Measurements from ENCODE around the gene CKM.

The CKM gene

DNA sequence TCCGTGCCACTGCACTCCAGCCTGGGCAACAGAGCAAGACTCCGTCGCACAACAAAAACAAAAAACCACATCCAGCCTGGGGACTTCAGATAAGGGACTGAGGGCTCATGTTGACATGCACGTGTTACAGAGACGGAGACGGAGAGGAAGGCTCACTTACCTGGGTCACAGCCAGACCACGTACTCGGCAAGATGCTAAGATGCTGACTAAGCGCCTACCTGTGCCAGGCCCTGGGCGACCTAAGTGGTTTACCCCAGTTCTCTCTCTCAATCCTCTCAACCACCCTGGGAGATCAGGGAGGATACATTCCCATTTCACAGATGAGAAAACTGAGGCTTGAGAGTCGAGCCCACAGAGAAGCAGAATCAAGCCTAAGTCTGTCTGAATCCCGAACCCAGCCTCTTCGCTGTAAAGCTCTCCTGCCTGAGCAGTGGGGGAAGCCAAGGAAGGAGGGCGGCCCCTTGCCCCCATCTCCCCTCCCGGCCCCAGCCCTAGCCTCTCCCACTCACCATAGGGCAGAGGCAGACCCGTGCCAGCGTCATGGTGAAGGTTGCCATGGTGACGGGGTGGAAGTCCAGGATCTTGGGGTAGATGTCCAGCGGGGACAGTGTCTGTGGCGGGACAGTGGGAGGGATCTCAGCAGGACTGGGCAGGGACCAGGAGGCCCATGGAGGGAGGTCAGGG is 34.2 kb upstream of the CKM start:
- Histone ChIP-seq H3K4me3 (ENCODE audit: low read depth in 1 of 2, low read length in 2 of 2) (no peak overlapping the region), H3K36me3 (ENCODE audit: control insufficient read depth in 1 of 2, insufficient read depth in 2 of 2, low read length in 2 of 2) (peaks cover 17 to 58% of the 10 kb centered on the region in 2 donors), H3K27me3 (ENCODE audit: low read depth, low read length) (no peaks in the 10 kb centered on the region), H3K27ac (ENCODE audit: low read length) (no peak overlapping the region), H3K4me1 (ENCODE audit: control insufficient read depth in 1 of 2, insufficient read depth in 2 of 2, low read length in 2 of 2) (no peaks in the 10 kb centered on the region), H3K9me3 (ENCODE audit: control insufficient read depth in 1 of 2, low read length in 2 of 2) (no peaks in the 10 kb centered on the region)

DNA sequence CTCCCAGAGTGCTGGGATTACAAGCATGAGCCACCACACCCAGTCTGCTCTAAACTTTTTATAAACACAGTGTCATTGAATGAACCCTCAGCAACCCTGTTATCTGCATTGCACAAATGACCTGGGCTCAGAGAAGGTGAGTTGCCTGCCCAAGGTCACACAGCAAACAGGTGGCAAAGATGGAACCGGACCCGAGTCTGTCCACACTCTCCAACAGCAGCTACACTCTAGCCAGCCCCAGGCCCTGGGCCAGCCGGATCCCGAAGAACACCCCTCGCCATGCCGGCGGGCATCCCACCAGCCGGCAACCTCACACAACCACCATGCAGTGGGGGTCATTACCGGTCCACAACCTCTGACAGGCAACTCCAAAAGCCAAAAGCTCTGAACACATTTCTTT is 33.2 kb upstream of the CKM start:
- Histone ChIP-seq H3K4me1 (ENCODE audit: control insufficient read depth in 1 of 2, insufficient read depth in 2 of 2, low read length in 2 of 2) (no peaks in the 10 kb centered on the region), H3K9me3 (ENCODE audit: control insufficient read depth in 1 of 2, low read length in 2 of 2) (no peaks in the 10 kb centered on the region), H3K4me3 (ENCODE audit: low read depth in 1 of 2, low read length in 2 of 2) (no peak overlapping the region), H3K27me3 (ENCODE audit: low read depth, low read length) (no peaks in the 10 kb centered on the region), H3K36me3 (ENCODE audit: control insufficient read depth in 1 of 2, insufficient read depth in 2 of 2, low read length in 2 of 2) (peaks cover 17 to 59% of the 10 kb centered on the region in 2 donors), H3K27ac (ENCODE audit: low read length) (no peak overlapping the region)

DNA sequence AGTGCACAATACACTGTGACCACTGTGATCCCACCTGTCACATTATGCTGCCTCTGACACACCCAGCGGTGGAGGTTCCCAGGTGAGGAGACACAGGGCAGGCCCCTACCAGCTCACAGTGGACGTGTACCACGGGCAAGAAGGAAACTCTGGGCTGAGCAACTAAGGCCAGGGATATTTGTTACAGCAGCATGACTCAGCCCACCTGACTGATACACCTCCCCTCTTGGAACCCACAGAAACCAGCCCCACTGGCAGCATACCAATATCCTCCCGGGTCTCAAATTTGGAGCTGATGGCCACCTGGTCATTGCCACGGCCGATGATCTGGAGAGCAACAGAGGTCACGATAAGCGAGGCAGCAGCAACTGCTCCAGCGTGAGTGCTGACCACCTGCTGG is 32.7 kb upstream of the CKM start:
- Histone ChIP-seq H3K27me3 (ENCODE audit: low read depth, low read length) (no peaks in the 10 kb centered on the region), H3K4me3 (ENCODE audit: low read depth in 1 of 2, low read length in 2 of 2) (no peak overlapping the region), H3K4me1 (ENCODE audit: control insufficient read depth in 1 of 2, insufficient read depth in 2 of 2, low read length in 2 of 2) (no peaks in the 10 kb centered on the region), H3K9me3 (ENCODE audit: control insufficient read depth in 1 of 2, low read length in 2 of 2) (no peaks in the 10 kb centered on the region), H3K36me3 (ENCODE audit: control insufficient read depth in 1 of 2, insufficient read depth in 2 of 2, low read length in 2 of 2) (peaks cover 17 to 59% of the 10 kb centered on the region in 2 donors), H3K27ac (ENCODE audit: low read length) (no peak overlapping the region)

DNA sequence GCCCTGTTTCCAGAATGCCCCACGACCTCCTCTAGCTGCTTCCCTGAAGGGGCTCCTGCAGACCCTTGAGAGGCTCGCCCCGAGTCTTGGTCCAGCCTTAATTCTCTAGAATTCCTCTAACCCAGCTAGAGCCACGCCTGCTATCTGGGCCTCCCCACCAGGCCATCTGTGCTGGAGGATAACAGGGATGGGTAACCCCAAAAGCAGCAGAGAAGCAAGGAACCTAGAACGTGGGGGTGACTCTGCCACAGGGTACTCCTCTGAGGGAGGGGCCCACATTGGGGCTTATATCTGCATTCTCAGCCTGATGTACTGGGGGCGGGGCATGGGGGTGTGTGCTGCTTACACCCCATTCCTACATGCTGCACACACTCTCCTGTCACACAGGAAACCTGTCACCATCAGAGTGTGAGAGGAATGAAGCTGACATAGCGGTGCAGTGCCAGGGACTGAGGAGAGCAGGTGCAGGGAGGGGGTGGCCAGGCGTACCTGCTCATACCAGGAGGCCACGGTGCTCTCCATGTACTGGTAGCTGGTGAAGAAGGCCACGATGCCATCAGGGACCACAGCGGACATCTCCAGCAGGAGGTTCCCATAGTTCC is 31.7 kb upstream of the CKM start:
- H3K27me3 ChIP-seq (ENCODE audit: low read depth, low read length) = no peaks in the 10 kb centered on the region
- no peak overlapping the region for H3K4me3 ChIP-seq (ENCODE audit: low read depth in 1 of 2, low read length in 2 of 2)
- no peaks in the 10 kb centered on the region for H3K9me3 ChIP-seq (ENCODE audit: control insufficient read depth in 1 of 2, low read length in 2 of 2)
- H3K4me1 ChIP-seq (ENCODE audit: control insufficient read depth in 1 of 2, insufficient read depth in 2 of 2, low read length in 2 of 2) = no peaks in the 10 kb centered on the region
- peaks cover 17 to 59% of the 10 kb centered on the region in 2 donors for H3K36me3 ChIP-seq (ENCODE audit: control insufficient read depth in 1 of 2, insufficient read depth in 2 of 2, low read length in 2 of 2)
- H3K27ac ChIP-seq (ENCODE audit: low read length) = no peak overlapping the region

DNA sequence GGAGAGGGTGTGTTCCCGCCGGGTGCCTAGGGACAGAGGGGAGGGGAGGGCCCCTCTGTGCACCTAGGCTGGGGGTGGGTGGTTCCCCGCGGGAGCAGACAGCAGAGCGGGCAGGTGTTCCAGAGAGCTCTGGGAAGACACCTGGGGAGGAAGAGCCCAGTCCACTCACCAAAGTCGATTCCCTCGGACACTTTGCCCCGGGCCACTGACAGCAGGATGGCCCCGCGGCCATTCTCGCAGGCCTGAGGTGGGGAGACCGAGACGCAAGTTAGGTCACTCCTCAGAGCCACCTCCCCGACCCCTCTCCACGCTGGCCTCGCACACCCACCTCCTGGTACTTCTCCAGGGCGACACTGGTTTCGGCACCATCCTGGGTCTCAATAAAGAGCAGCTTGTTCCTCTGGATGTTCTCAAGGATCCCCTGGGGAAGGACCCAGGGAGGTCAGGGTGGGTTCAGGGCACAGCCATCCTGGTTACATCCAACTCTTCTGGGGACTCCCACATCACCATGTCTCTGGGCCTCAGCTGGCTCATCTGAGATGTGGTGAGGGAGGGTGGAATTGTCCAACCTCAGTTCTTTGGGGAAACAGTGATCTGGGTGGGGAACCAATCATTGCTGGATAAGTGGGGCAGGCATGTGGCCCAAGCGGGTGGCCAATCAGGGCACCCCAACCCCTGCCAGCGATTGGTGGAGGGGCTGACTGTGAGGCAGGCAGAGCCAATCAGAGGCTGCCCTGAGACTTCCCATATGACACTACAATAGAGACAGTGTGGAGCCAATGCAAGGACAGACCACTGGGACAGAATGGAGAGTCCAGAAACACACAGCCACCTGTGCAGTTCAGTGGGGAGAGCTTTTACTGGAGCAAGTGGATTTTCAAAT is 30.5 kb upstream of the CKM start:
- H3K4me1 ChIP-seq (ENCODE audit: control insufficient read depth in 1 of 2, insufficient read depth in 2 of 2, low read length in 2 of 2) = no peaks in the 10 kb centered on the region
- H3K9me3 ChIP-seq (ENCODE audit: control insufficient read depth in 1 of 2, low read length in 2 of 2) = no peaks in the 10 kb centered on the region
- H3K4me3 ChIP-seq (ENCODE audit: low read depth in 1 of 2, low read length in 2 of 2) = no peak overlapping the region
- no peak overlapping the region for H3K27ac ChIP-seq (ENCODE audit: low read length)
- H3K27me3 ChIP-seq (ENCODE audit: low read depth, low read length) = no peaks in the 10 kb centered on the region
- H3K36me3 ChIP-seq (ENCODE audit: control insufficient read depth in 1 of 2, insufficient read depth in 2 of 2, low read length in 2 of 2) = peaks cover 11 to 54% of the 10 kb centered on the region in 2 donors

DNA sequence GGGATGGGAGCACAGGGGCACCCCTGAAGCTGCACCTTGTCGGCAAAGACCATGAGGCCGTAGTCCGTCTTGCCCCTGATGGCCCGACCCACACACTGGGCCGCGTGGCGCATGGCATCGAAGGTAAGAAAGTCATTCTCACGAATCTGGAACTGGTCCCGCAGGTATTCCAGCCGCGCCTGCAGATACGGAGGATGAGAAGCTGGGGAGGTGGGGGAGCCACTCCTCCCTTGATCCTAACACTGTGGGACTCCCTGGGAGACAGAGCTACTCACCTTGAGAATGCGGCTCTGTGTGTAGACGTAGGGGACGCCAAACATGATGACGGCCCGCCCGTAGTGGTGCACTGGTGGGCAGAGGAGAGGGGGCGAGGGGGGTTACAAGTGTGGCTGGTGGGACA is 29.8 kb upstream of the CKM start:
- Histone ChIP-seq H3K4me1 (ENCODE audit: control insufficient read depth in 1 of 2, insufficient read depth in 2 of 2, low read length in 2 of 2) (no peaks in the 10 kb centered on the region), H3K9me3 (ENCODE audit: control insufficient read depth in 1 of 2, low read length in 2 of 2) (no peaks in the 10 kb centered on the region), H3K36me3 (ENCODE audit: control insufficient read depth in 1 of 2, insufficient read depth in 2 of 2, low read length in 2 of 2) (peaks cover 11 to 51% of the 10 kb centered on the region in 2 donors), H3K27me3 (ENCODE audit: low read depth, low read length) (no peaks in the 10 kb centered on the region), H3K27ac (ENCODE audit: low read length) (no peak overlapping the region), H3K4me3 (ENCODE audit: low read depth in 1 of 2, low read length in 2 of 2) (no peak overlapping the region)

DNA sequence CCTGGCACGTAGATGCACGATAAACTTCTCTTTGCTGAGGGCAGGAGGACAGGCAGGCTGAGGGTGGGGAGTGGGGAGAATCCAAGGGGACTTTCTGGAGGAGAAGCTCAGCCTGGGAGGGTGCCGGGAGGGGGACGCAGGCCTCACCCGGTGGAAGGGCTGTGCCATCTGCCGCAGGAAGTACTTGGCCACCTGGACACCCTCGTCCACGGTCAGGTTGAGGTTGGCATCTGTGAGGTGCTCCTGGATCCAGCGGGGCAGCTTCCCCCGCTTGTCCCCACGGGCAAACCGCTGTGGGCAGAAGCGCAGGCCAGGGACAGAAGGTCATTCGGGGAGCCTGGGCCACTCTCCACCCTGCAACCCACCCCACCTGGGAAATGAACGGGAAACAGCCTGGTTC is 29.4 kb upstream of the CKM start:
- Histone ChIP-seq H3K27me3 (ENCODE audit: low read depth, low read length) (no peaks in the 10 kb centered on the region), H3K9me3 (ENCODE audit: control insufficient read depth in 1 of 2, low read length in 2 of 2) (no peaks in the 10 kb centered on the region), H3K4me1 (ENCODE audit: control insufficient read depth in 1 of 2, insufficient read depth in 2 of 2, low read length in 2 of 2) (no peaks in the 10 kb centered on the region), H3K4me3 (ENCODE audit: low read depth in 1 of 2, low read length in 2 of 2) (no peak overlapping the region), H3K27ac (ENCODE audit: low read length) (no peak overlapping the region), H3K36me3 (ENCODE audit: control insufficient read depth in 1 of 2, insufficient read depth in 2 of 2, low read length in 2 of 2) (peaks cover 11 to 49% of the 10 kb centered on the region in 2 donors)

DNA sequence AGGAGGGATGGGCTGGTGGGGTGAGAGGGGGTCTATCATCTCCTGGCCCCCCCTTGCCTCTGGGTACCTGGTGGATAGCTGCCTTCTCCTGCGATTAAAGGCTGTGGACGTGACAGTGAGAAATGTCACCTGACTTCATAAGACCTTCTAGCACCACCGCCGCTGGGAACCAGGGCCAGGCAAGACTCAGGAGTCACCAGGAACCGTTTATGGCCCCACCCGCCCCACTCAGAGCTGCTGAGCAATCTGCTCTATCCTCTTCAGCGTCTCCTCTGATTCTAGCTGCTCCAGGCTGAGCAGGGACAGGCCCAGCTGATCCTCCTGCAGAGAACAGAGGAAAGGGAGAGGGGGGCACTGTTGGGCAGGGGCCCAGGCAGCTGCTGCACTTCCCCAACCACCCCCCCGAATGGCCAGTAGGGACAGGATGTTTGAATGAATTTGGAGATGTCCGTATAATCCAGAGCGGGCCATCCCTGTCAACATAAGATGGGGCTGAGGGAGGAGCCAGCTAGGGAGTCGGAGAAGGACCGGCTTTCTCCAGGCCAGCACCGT is 28.8 kb upstream of the CKM start:
- H3K27ac ChIP-seq (ENCODE audit: low read length) = no peak overlapping the region
- no peak overlapping the region for H3K4me3 ChIP-seq (ENCODE audit: low read depth in 1 of 2, low read length in 2 of 2)
- H3K27me3 ChIP-seq (ENCODE audit: low read depth, low read length) = no peaks in the 10 kb centered on the region
- H3K4me1 ChIP-seq (ENCODE audit: control insufficient read depth in 1 of 2, insufficient read depth in 2 of 2, low read length in 2 of 2) = no peaks in the 10 kb centered on the region
- H3K9me3 ChIP-seq (ENCODE audit: control insufficient read depth in 1 of 2, low read length in 2 of 2) = no peaks in the 10 kb centered on the region
- peaks cover 8 to 44% of the 10 kb centered on the region in 2 donors for H3K36me3 ChIP-seq (ENCODE audit: control insufficient read depth in 1 of 2, insufficient read depth in 2 of 2, low read length in 2 of 2)

DNA sequence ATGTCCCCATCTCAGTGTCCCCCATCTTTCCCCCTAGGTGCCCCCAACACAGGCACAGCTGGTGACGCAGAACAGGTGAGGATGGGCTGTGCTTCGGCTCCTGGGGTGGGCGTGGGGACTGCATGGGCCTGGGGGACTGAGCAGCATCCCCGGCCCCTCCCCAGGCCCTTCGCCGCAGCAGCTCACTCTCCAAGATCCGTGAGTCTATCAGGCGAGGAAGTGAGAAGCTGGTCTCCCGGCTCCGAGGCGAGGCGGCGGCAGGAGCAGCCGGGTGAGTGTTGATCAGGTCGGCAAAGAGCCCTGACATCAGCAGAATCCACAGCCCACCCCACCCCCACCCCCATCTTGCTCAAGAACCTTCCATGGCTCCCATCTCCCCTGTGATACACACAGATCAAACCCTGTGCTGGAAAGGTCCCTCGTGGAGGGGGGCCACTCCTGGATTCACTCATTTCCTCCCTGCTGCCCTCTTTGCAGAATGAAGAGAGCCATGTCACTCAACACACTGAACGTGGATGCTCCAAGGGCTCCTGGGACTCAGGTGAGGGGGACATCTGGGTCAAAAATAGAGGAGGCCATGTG is 27.9 kb upstream of the CKM start:
- no peak overlapping the region for H3K27ac ChIP-seq (ENCODE audit: low read length)
- no peaks in the 10 kb centered on the region for H3K9me3 ChIP-seq (ENCODE audit: control insufficient read depth in 1 of 2, low read length in 2 of 2)
- no peaks in the 10 kb centered on the region for H3K27me3 ChIP-seq (ENCODE audit: low read depth, low read length)
- H3K36me3 ChIP-seq (ENCODE audit: control insufficient read depth in 1 of 2, insufficient read depth in 2 of 2, low read length in 2 of 2) = peaks cover 8 to 44% of the 10 kb centered on the region in 2 donors
- no peaks in the 10 kb centered on the region for H3K4me1 ChIP-seq (ENCODE audit: control insufficient read depth in 1 of 2, insufficient read depth in 2 of 2, low read length in 2 of 2)
- H3K4me3 ChIP-seq (ENCODE audit: low read depth in 1 of 2, low read length in 2 of 2) = no peak overlapping the region

DNA sequence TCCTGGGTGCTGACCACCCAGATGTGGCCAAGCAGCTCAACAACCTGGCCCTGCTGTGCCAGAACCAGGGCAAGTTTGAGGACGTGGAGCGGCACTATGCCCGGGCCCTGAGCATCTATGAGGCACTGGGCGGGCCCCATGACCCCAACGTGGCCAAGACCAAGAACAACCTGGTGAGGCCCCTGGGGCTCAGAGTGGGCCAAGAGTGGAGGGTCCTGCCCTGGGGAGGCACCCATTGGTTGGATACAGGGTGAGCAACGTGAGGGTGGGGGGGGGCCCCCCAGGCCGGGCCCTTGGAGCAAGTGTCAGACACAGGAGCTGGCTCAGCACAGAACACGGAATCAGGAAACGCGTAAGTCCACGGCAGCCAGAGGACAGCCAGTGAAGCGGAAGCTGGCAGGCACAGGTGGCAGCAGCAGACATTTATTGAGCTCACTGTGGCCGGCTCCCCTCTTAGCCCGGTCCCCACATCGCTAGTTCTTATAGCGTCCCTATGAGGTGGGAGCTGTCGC is 26.8 kb upstream of the CKM start:
- no peaks in the 10 kb centered on the region for H3K27me3 ChIP-seq (ENCODE audit: low read depth, low read length)
- H3K36me3 ChIP-seq (ENCODE audit: control insufficient read depth in 1 of 2, insufficient read depth in 2 of 2, low read length in 2 of 2) = peaks cover 8 to 33% of the 10 kb centered on the region in 2 donors
- no peak overlapping the region for H3K4me3 ChIP-seq (ENCODE audit: low read depth in 1 of 2, low read length in 2 of 2)
- no peaks in the 10 kb centered on the region for H3K4me1 ChIP-seq (ENCODE audit: control insufficient read depth in 1 of 2, insufficient read depth in 2 of 2, low read length in 2 of 2)
- no peaks in the 10 kb centered on the region for H3K9me3 ChIP-seq (ENCODE audit: control insufficient read depth in 1 of 2, low read length in 2 of 2)
- no peak overlapping the region for H3K27ac ChIP-seq (ENCODE audit: low read length)

DNA sequence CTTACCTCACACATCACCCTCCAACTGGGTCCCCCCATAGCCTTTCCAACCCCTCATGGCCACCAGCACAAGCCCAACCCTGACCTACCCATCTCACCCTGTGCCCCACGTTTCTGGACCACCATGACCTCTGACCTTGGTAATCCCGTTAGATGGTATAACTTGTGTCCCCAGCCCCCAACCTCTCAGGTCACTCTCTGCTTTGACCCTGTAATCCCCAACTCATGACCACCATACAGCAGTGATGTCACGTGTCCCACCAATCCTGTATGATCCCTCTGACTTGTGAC is 26.4 kb upstream of the CKM start:
- no peaks in the 10 kb centered on the region for H3K4me1 ChIP-seq (ENCODE audit: control insufficient read depth in 1 of 2, insufficient read depth in 2 of 2, low read length in 2 of 2)
- H3K4me3 ChIP-seq (ENCODE audit: low read depth in 1 of 2, low read length in 2 of 2) = no peak overlapping the region
- no peak overlapping the region for H3K27ac ChIP-seq (ENCODE audit: low read length)
- peaks cover 8 to 29% of the 10 kb centered on the region in 2 donors for H3K36me3 ChIP-seq (ENCODE audit: control insufficient read depth in 1 of 2, insufficient read depth in 2 of 2, low read length in 2 of 2)
- no peaks in the 10 kb centered on the region for H3K27me3 ChIP-seq (ENCODE audit: low read depth, low read length)
- H3K9me3 ChIP-seq (ENCODE audit: control insufficient read depth in 1 of 2, low read length in 2 of 2) = no peaks in the 10 kb centered on the region

Measured in muscle layer of duodenum (tissue), 2 donors.